GM12801 (cell line): Measurements from ENCODE around the gene KRT78.

Experiments used
- TF ChIP-seq, protein P1 (sequence below): IDR thresholded peaks from one replicate; pipeline ENCODE4 v1.5.1; 2011; ENCODE audit warnings: control low read depth; ENCODE audit not compliant: insufficient read length; ENCODE audit errors: extremely low read depth

The KRT78 gene

DNA sequence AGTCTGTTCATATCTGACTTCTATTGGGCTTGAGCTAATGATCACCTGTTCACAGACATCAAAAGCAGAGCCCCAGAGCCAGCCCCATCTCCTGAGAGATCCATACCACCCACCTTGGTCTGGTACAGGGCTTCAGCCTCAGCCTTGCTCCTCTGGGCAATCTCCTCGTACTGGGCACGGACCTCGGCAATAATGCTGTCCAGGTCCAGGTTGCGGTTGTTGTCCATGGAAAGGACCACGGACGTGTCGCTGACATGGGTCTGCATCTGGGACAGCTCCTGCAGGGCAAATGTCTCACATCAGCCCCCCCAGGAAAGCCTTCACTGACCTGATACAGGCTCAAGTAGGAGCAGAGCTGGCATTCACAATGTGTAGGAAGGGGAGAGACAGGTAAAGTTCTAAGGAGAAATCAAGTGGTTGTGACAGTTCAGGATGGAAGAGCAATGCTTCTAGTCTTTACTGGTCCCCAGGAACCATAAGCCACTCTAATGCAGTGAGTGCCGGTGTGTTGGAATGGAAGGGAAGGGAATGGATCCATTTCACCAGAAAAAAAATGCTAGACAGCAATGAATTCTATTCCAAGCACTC is 40.1 kb downstream of the KRT78 start:
- TF ChIP-seq, protein P1, sequence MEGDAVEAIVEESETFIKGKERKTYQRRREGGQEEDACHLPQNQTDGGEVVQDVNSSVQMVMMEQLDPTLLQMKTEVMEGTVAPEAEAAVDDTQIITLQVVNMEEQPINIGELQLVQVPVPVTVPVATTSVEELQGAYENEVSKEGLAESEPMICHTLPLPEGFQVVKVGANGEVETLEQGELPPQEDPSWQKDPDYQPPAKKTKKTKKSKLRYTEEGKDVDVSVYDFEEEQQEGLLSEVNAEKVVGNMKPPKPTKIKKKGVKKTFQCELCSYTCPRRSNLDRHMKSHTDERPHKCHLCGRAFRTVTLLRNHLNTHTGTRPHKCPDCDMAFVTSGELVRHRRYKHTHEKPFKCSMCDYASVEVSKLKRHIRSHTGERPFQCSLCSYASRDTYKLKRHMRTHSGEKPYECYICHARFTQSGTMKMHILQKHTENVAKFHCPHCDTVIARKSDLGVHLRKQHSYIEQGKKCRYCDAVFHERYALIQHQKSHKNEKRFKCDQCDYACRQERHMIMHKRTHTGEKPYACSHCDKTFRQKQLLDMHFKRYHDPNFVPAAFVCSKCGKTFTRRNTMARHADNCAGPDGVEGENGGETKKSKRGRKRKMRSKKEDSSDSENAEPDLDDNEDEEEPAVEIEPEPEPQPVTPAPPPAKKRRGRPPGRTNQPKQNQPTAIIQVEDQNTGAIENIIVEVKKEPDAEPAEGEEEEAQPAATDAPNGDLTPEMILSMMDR, result no peak

DNA sequence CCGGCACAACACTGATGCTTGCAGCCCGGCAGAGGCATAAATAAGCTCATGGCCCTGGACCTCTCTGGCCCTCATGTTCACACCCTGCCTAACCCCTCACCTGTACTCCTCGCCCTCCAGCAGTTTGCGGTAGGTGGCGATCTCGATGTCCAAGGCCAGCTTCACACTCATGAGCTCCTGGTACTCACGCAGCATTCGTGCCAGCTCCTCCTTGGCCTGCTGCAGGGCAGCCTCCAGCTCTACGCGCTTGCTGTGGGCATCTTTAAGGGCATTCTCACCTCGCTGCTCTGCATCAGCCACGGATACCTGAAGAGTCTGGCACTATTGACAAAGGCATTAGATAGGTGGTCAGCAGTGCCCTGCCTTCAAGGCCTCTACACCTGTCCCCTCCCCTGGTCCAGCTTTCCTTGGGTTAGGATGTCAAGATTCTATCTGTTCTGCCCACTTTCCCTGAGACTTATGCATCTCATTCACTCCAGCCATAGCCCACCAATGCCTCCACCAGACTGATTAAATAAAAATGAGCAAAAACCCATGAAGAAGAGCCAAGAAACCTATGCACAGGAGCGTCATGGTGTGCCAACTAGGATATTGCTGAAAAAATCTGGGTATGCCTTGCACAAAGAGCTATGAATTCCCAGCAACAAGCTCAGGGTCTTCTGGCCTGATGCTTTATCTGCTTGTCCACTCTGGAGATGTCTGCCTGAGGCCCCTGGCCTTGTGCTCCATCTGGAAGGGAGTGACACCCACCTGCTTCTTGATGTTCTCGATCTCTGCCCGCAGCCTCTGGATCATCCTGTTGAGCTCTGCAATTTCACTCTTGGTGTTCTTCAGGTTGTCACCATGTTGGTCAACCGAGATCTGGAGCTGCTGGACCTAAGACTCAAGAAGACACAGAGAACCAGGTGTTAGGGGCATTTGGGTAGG is 41.0 kb downstream of the KRT78 start:
- TF ChIP-seq, protein P1, result no peak

DNA sequence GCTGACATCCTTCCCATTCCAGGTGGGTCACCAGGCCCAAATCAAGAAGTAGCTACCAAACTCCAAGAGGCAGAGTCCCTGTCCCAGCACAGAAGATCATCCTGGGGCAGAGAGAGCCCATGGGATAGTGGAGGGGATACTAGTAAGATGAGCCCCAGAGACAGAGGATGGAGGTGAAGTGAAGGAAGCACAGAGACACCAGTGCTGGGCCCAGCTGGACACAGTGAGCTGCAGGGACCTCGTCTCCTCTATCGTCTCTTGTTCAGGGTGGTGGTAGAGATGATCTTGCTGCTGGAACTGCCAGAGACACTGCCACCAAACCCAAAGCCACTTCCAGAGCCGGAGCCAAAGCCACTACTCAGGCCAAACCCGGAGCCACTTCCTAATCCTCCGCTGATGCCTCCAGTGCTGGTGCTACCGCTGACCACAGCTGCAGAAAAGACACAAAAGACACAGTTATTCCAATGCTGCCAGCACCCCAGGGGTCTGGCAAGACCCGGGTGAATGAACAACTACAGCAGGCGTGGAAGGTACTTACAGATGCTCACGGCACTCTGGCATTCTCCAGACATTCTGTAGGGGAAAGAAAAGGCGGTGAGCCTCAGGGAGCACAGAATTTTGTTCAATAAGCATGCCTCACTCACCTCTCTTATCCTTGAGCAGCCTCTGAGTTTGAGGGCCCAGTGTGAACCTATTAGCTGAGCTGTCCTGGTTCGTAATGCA is 41.8 kb downstream of the KRT78 start:
- TF ChIP-seq, protein P1, result no peak

DNA sequence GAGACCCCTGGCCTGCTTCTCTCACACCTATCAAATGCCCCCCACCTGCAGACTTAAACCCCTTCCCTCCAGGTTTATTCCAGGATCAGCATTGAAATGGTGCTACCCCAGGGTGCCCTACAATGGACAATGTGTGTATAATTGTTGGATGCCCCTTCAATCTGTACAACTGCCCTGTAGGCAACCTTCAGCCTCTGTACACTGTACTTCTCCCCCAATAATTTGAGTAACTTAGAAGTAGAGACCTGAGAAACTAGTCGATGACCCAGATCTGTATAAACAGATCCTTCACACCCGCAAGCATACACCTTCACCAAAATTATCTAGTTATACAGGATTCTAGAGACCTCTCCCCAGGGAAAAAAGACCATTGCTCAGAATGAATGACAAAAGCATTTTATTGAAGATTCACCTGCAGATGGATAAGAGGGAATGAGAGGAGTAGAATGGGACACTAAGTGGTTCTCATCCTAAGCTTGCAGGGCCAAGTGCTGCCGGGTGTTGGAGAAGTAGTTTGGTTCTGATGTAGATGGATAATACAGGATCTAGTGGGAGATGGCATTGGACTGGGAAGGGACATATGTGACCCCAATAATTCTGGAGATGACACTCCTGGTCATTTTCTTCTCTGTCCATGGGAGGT is 42.5 kb downstream of the KRT78 start:
- TF ChIP-seq, protein P1, result no peak

DNA sequence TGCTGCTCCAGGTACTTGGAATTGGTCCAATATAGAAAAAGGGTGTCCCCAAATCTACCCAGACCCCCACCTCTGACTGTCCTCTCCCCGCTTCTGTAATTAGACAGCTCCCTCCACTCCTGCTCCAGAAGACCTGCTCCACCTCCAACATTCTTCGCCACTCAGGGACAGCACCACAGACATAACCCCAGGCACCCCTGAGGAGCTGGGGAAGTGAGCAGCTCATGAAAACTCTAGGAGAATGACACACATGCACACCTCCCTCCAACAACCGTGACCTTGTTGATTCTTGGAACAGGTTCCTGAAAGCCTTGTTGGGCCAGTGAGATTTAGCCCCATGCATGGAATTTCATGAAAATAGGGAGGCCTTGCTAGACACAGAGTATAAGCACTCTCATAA is 43.1 kb downstream of the KRT78 start:
- TF ChIP-seq, protein P1, result no peak

DNA sequence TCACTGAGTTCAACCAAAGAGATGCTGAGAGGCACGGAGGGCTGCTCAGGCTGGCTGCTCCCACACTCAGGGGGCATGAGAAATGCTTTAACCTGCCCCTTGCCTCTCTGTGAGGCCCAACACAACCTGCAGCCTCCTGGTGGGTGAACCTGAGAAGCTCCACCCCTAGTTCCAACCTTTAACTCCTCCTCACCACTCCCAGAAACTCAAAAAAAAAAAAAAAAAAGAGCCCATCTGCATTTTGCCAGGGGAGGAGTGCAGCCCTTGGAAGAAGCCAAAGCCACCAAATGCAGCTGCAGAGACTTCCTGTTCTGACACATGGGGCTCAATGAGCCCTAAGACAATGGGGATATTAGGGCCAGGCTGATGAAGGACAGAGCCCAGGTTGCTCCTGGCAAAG is 43.8 kb downstream of the KRT78 start:
- TF ChIP-seq, protein P1, result no peak

DNA sequence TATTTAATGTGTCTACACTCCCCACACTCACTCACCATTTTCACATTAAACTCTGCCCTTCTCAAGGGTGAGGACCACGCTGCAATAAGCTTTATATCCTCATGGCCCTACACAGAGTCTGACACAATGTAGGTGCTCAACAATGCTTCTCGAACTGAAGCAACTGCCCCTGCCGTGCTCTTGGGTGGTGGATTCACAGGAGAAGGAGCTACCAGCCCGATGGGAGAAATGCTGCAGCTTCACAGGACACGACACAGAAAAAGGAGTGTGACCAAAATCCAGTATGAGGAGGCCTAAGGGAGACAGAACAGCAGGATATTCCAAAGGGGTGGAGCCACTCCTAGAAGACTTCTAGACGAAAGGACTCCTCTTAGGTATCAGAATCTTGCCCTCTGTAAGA is 46.4 kb downstream of the KRT78 start:
- TF ChIP-seq, protein P1, result no peak
